ENCODE results near the gene SLC5A3.
A peak's percentile ranks its signal among the peaks of the same experiment; 100 is the strongest.

SLC5A3 gene

DNA sequence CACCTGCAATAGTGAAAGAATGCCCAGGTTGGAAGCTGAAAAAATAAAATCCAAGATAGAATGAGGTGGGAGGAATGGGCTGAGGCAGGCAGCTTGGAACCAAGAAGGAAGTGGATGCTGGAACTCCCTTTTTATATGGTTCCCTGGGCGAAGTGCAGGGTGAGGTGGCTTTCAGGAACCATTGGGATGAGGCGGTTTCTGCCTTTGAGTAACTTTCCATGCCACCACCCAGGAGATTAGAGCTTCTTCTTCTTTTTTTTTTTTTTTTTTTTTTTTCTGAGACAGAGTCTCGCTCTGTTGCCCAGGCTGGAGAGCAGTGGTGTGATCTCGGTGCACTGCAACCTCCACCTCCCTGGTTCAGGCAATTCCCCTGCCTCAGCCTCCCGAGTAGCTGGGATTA lies 17.8 kb upstream of the SLC5A3 start:
- H3K56ac ChIP-seq (ENCODE audit: low read length) = no peak overlapping the region
- H3K23ac ChIP-seq (ENCODE audit: low read length) = no peak overlapping the region
- H2BK120ac ChIP-seq (ENCODE audit: low read depth, low read length) = no peak overlapping the region
- H4K8ac ChIP-seq (ENCODE audit: low read depth, low read length) = no peak overlapping the region
- no peaks in the 10 kb centered on the region for H3K36me3 ChIP-seq (ENCODE audit: control insufficient read depth, insufficient read depth, low read length)
- H2BK5ac ChIP-seq (ENCODE audit: low read length) = no peak overlapping the region
- no peak overlapping the region for H2AK5ac ChIP-seq (ENCODE audit: low read length)
- no peak overlapping the region for H3K27ac ChIP-seq (ENCODE audit: low read depth, low read length)
- no peak overlapping the region for H3K4me2 ChIP-seq (ENCODE audit: low read length)
- no peaks in the 10 kb centered on the region for H3K27me3 ChIP-seq (ENCODE audit: insufficient read depth, low read length, poor library complexity)
- H4K5ac ChIP-seq (ENCODE audit: low read length) = no peak overlapping the region
- DNase-seq = no peak
- no peak overlapping the region for H3K4ac ChIP-seq (ENCODE audit: low read depth, low read length)
- no peak overlapping the region for H3K18ac ChIP-seq (ENCODE audit: low read length)
- no peak overlapping the region for H3K9ac ChIP-seq (ENCODE audit: low read length)
- WGBS (ENCODE audit: extremely low coverage, insufficient coverage, low lambda C conversion rate) = no CpG with 5 or more reads among the region's 5 CpGs
- H3K79me1 ChIP-seq (ENCODE audit: low read length) = no peaks in the 10 kb centered on the region
- no peak overlapping the region for H2BK15ac ChIP-seq (replicated peaks; ENCODE audit: low read depth)
- H3K79me2 ChIP-seq (ENCODE audit: control insufficient read depth, insufficient read depth, low read length) = no peaks in the 10 kb centered on the region
- no peaks in the 10 kb centered on the region for H3K4me1 ChIP-seq (ENCODE audit: control insufficient read depth, low read depth, low read length)
- no peak overlapping the region for H3K4me3 ChIP-seq (ENCODE audit: low read length)

- H3K4me3 ChIP-seq (ENCODE audit: low read length) = no peak overlapping the region
- no peak overlapping the region for H2BK120ac ChIP-seq (ENCODE audit: low read depth, low read length)
- no peak overlapping the region for H3K9ac ChIP-seq (ENCODE audit: low read length)
- no peak overlapping the region for H3K27ac ChIP-seq (ENCODE audit: low read depth, low read length)
- DNase-seq = peak; percentile 55
- H3K4me2 ChIP-seq (ENCODE audit: low read length) = no peak overlapping the region
- H3K79me2 ChIP-seq (ENCODE audit: control insufficient read depth, insufficient read depth, low read length) = no peaks in the 10 kb centered on the region
- H3K56ac ChIP-seq (ENCODE audit: low read length) = no peak overlapping the region
- no peak overlapping the region for H2AK5ac ChIP-seq (ENCODE audit: low read length)
- no peak overlapping the region for H3K23ac ChIP-seq (ENCODE audit: low read length)
- H3K18ac ChIP-seq (ENCODE audit: low read length) = no peak overlapping the region
- WGBS (ENCODE audit: extremely low coverage, insufficient coverage, low lambda C conversion rate) = no CpG with 5 or more reads among the region's 3 CpGs
- no peaks in the 10 kb centered on the region for H3K36me3 ChIP-seq (ENCODE audit: control insufficient read depth, insufficient read depth, low read length)
- no peaks in the 10 kb centered on the region for H3K79me1 ChIP-seq (ENCODE audit: low read length)
- no peak overlapping the region for H4K8ac ChIP-seq (ENCODE audit: low read depth, low read length)
- H4K5ac ChIP-seq (ENCODE audit: low read length) = no peak overlapping the region
- H3K27me3 ChIP-seq (ENCODE audit: insufficient read depth, low read length, poor library complexity) = no peaks in the 10 kb centered on the region
- H2BK15ac ChIP-seq (replicated peaks; ENCODE audit: low read depth) = no peak overlapping the region
- no peaks in the 10 kb centered on the region for H3K4me1 ChIP-seq (ENCODE audit: control insufficient read depth, low read depth, low read length)
- H2BK5ac ChIP-seq (ENCODE audit: low read length) = no peak overlapping the region
- H3K4ac ChIP-seq (ENCODE audit: low read depth, low read length) = no peak overlapping the region
Measured at GRCh38 chr21:34061983-34062382, 11.4 kb upstream of the SLC5A3 start.

GRCh38 chr21:34065027-34065426 lies 8.4 kb upstream of the SLC5A3 start:
- Histone ChIP-seq H3K4me2 (ENCODE audit: low read length) (no peak overlapping the region), H4K5ac (ENCODE audit: low read length) (no peak overlapping the region), H3K27me3 (ENCODE audit: insufficient read depth, low read length, poor library complexity) (no peaks in the 10 kb centered on the region), H2BK120ac (ENCODE audit: low read depth, low read length) (no peak overlapping the region), H3K27ac (ENCODE audit: low read depth, low read length) (no peak overlapping the region), H3K9ac (ENCODE audit: low read length) (no peak overlapping the region), H2BK5ac (ENCODE audit: low read length) (no peak overlapping the region), H3K79me1 (ENCODE audit: low read length) (no peaks in the 10 kb centered on the region), H2AK5ac (ENCODE audit: low read length) (no peak overlapping the region), H3K79me2 (ENCODE audit: control insufficient read depth, insufficient read depth, low read length) (no peaks in the 10 kb centered on the region), H3K56ac (ENCODE audit: low read length) (no peak overlapping the region), H3K23ac (ENCODE audit: low read length) (no peak overlapping the region), H4K8ac (ENCODE audit: low read depth, low read length) (no peak overlapping the region), H3K4ac (ENCODE audit: low read depth, low read length) (no peak overlapping the region), H3K18ac (ENCODE audit: low read length) (no peak overlapping the region), H3K4me1 (ENCODE audit: control insufficient read depth, low read depth, low read length) (no peaks in the 10 kb centered on the region), H3K4me3 (ENCODE audit: low read length) (no peak overlapping the region), H3K36me3 (ENCODE audit: control insufficient read depth, insufficient read depth, low read length) (no peaks in the 10 kb centered on the region), H2BK15ac (replicated peaks; ENCODE audit: low read depth) (no peak overlapping the region)
- peak; percentile 13 for DNase-seq
- no CpG with 5 or more reads among the region's 3 CpGs for WGBS (ENCODE audit: extremely low coverage, insufficient coverage, low lambda C conversion rate)

DNA sequence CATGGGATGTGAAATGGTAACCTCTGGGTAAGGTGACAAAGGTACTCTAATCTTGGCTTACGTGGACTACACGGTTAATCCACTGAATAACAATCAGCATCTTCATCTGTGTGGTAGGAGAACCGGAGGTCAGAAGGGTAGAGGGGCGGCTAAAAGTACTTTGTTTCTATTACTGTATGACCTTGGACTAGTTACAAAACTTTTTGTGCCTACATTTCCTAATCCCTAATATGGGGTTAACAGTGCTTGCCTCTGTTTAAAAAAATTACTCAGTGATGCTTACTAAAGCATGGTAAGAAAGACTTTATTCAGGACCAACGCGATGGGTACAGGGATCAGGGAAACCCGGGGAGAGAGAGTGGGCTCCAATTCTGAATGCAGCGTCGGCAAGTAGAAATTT lies 1.7 kb upstream of the SLC5A3 start:
- Histone ChIP-seq H3K18ac (ENCODE audit: low read length) (no peak overlapping the region), H3K27ac (ENCODE audit: low read depth, low read length) (no peak overlapping the region), H3K36me3 (ENCODE audit: control insufficient read depth, insufficient read depth, low read length) (no peaks in the 10 kb centered on the region), H2BK120ac (ENCODE audit: low read depth, low read length) (no peak overlapping the region), H3K4me3 (ENCODE audit: low read length) (no peak overlapping the region), H3K4me2 (ENCODE audit: low read length) (no peak overlapping the region), H3K79me1 (ENCODE audit: low read length) (peaks cover 10% of the 10 kb centered on the region), H3K56ac (ENCODE audit: low read length) (no peak overlapping the region), H2BK15ac (replicated peaks; ENCODE audit: low read depth) (no peak overlapping the region), H2BK5ac (ENCODE audit: low read length) (no peak overlapping the region), H3K4me1 (ENCODE audit: control insufficient read depth, low read depth, low read length) (peaks cover 10% of the 10 kb centered on the region), H4K5ac (ENCODE audit: low read length) (no peak overlapping the region), H3K23ac (ENCODE audit: low read length) (no peak overlapping the region), H3K27me3 (ENCODE audit: insufficient read depth, low read length, poor library complexity) (no peaks in the 10 kb centered on the region), H3K4ac (ENCODE audit: low read depth, low read length) (no peak overlapping the region), H4K8ac (ENCODE audit: low read depth, low read length) (no peak overlapping the region), H3K79me2 (ENCODE audit: control insufficient read depth, insufficient read depth, low read length) (peaks cover 22% of the 10 kb centered on the region), H2AK5ac (ENCODE audit: low read length) (no peak overlapping the region), H3K9ac (ENCODE audit: low read length) (no peak overlapping the region)
- DNase-seq = no peak
- WGBS (ENCODE audit: extremely low coverage, insufficient coverage, low lambda C conversion rate) = no CpG with 5 or more reads among the region's 9 CpGs

GRCh38 chr21:34072145-34073031 lies 990 bp upstream of the SLC5A3 start:
- Histone ChIP-seq H3K9ac (ENCODE audit: low read length) (peak overlapping the region; percentile 82), H2BK120ac (ENCODE audit: low read depth, low read length) (no peak overlapping the region), H3K27me3 (ENCODE audit: insufficient read depth, low read length, poor library complexity) (no peaks in the 10 kb centered on the region), H2AK5ac (ENCODE audit: low read length) (no peak overlapping the region), H2BK5ac (ENCODE audit: low read length) (peak overlapping the region; percentile 35), H3K23ac (ENCODE audit: low read length) (no peak overlapping the region), H3K4me2 (ENCODE audit: low read length) (peak overlapping the region; percentile 49), H4K5ac (ENCODE audit: low read length) (no peak overlapping the region), H3K4ac (ENCODE audit: low read depth, low read length) (peak overlapping the region; percentile 90), H3K56ac (ENCODE audit: low read length) (peak overlapping the region; percentile 95), H3K4me1 (ENCODE audit: control insufficient read depth, low read depth, low read length) (peaks cover 12% of the 10 kb centered on the region), H3K27ac (ENCODE audit: low read depth, low read length) (peak overlapping the region; percentile 88), H3K4me3 (ENCODE audit: low read length) (peak overlapping the region; percentile 3), H3K18ac (ENCODE audit: low read length) (peak overlapping the region; percentile 92), H3K36me3 (ENCODE audit: control insufficient read depth, insufficient read depth, low read length) (no peaks in the 10 kb centered on the region), H3K79me1 (ENCODE audit: low read length) (peaks cover 13% of the 10 kb centered on the region), H2BK15ac (replicated peaks; ENCODE audit: low read depth) (no peak overlapping the region), H4K8ac (ENCODE audit: low read depth, low read length) (peak overlapping the region; percentile 28), H3K79me2 (ENCODE audit: control insufficient read depth, insufficient read depth, low read length) (peaks cover 28% of the 10 kb centered on the region)
- DNase-seq = no peak
- WGBS (ENCODE audit: extremely low coverage, insufficient coverage, low lambda C conversion rate) = no CpG with 5 or more reads among the region's 32 CpGs
